Spleen (tissue), 7 donors: Measurements from ENCODE around the gene ARL15.

Source experiments
- CTCF ChIP-seq, 11 experiments: fragments of 200-600 bp in 7 of 11; fragments of 450-650 bp in 4 of 11; sonication (generic) in 4 of 11; IDR thresholded peaks in 8 of 11; conservative IDR thresholded peaks in 3 of 11; 1 replicate in 7 of 11; 2 replicates in 4 of 11; pipeline versions ENCODE4 v1.4.0 to v1.8.0; 2016 to 2021; ENCODE audit warnings: antibody characterized with exemption in 11 of 11, inconsistent platforms in 4 of 11, mild to moderate bottlenecking in 1 of 11
- POLR2A ChIP-seq, 3 donors: fragments of 450-650 bp; IDR thresholded peaks; one replicate each; pipeline ENCODE4 v1.5.1; 2017; ENCODE audit warnings: antibody characterized with exemption in 3 of 3, mild to moderate bottlenecking in 1 of 3
- POLR2AphosphoS5 ChIP-seq, 3 donors: sonication (generic); formaldehyde crosslinking; IDR thresholded peaks; one replicate each; pipeline ENCODE4 v1.5.1; 2017; ENCODE audit warnings: antibody characterized with exemption in 3 of 3
- donor health status: DM: no; HTN: no; CAD: no; lungs with moderate emphysema.
- donor health status: DM: no; HTN: no; CAD: no.
- donor health status: DM: no; HTN: no; CAD: no.

- TF ChIP-seq CTCF (IDR thresholded peaks at IDR 0.05 in 8 of 11, conservative IDR thresholded peaks at IDR 0.05 in 3 of 11) (no peak), POLR2AphosphoS5 (IDR thresholded peaks at IDR 0.05) (no peak), POLR2A (IDR thresholded peaks at IDR 0.05) (no peak)
Measured at GRCh38 chr5:54294097-54294667, 16.2 kb downstream of the ARL15 start.
